ENCODE measurements around the gene ETFB.
A peak's percentile ranks its signal among the peaks of the same experiment; 100 is the strongest.
"Not testable (repeated sequence)": the region's sequence is repeated elsewhere in the genome, so short reads cannot be mapped to it uniquely, and the experiment has no call there.

Gene ETFB

DNA sequence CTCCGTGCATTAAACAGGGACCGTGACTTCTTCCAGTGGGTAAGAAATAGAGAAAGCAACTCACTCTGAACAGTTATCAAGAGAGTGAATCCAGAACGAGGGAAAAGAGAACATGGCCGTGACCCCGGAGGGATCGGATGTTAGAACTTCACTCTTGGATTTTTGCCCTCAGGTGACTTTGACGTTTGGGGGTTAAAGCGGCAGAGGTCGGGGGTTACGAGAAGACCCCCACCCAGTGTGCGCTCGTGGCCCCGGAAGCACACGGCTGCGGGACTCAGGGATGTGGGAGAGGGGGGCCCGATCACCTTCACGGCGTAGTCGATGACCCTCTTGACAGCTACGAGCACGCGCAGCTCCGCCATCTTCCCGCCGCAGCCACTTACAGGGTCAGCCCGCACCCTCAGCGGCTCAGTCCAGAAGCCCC lies at the start of gene ETFB:
ETFB (minus strand) TSS at position 424 of the 424 bp plus-strand sequence; CDS start at position 362, 62 bp downstream.
- no peak for DNase-seq

DNA sequence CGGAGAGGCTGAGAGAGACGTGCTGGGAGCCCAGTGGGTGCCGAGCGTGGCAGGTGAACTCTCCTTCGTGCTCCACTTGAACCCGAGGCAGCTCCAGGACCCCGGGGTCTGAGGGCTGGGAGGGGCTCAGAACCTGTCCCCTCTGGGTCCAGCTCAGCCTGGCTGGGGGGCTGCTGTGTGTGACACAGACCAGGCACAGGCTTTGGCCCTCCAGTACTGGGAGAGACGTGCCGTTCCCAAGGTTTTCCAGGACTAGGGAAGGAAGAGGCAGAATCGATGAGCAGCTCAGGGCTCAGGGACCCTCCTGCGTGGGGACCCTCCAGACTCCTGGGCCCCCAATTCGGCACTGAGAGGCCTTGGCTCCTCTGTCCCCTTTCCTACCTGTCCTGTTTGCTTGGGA lies 49.0 kb upstream of the ETFB start:
- DNase-seq: no peak

- DNase-seq: no peak
Observed at GRCh38 chr19:51410950-51411748, 45.0 kb upstream of the ETFB start.

DNA sequence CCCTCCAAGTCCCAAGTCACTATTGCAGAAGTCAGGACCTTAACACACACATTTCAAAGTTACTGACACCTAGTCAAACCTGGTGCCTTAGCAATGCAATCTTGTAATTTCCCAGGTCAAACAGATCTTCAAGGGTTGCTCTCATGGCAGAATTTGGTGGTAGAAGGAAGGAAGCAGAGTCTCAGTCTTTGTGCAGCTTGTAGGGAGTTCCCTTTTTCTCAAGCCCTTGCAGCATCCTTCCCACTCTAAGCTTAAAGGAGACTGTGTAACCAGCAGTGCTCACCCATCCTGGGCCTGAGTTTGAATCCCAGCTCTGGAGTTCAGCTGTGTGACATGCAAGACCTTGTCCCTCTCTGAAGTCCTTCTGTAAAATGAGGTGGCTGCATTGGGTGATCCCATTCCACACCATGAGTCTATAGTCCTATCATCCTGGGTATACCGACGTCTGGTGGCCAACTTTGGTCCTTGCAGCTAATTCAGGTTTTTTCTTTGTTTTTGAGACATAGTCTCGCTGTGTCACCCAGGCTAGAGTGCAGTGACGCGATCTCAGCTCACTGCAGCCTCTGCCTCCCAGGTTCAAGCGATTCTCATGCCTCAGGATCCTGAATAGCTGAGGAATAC lies 41.4 kb upstream of the ETFB start:
- DNase-seq: no peak

- no peak for DNase-seq
Observed at GRCh38 chr19:51402117-51402516, 35.9 kb upstream of the ETFB start.

DNA sequence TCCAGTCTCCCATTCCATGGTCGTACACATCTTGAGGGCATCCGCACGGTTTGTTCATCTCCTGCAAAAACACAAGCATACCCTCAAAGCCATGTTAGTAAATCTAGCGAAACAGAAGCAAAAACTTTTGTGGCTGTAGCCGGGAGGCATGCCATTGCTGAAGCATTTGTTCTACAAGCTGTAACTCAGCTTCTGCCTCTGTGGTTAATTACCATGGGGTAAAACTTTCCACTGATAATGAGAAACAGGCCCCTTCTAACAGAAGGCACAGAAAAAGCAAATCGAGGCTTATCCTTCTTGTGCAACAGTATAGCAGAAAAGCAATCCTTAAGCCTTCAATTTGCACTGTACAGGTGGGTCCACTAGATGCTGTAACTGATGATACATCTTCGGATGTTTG lies 33.7 kb upstream of the ETFB start:
- DNase-seq: not testable (repeated sequence)

DNA sequence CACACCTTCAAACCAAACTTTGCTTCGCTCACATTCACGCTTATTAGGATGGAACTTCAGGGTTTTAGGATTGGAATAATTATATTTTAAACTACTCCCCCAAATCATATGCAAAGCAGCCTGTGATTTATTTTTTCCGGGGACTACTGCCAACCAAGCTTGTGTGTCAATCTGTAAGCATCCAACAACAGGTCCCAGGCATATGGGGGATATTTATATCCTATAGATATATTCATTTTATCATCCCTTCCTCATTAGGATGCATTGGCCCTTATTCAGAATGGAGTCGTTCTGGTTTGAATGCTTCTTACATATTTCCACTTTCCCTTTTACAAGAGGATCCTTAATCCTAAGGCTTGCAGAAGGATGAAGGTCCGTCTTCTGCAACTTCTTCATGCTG lies 33.0 kb upstream of the ETFB start:
- DNase-seq: no peak

- DNase-seq: no peak
Observed at GRCh38 chr19:51398096-51398704, 32.0 kb upstream of the ETFB start.

DNA sequence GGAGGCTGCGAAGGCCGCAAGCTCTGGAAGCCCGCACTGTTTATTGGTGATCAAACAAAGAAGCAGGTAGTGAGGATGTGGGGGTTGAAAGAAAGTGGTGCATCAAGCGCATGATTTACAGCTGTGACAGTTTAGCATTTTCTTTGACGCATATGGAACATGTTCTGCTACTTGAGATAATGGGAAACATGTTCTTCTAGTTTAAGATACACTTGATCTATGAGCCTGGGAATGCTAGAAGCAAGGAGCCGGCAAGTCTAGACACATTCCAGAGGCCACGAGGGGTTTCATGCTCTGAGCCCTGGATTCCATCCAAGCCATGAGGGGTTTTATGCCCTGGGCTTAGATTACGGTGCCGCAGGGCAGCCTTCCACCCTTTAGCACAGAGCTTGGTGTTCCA lies 31.3 kb upstream of the ETFB start:
- not testable (repeated sequence) for DNase-seq

DNA sequence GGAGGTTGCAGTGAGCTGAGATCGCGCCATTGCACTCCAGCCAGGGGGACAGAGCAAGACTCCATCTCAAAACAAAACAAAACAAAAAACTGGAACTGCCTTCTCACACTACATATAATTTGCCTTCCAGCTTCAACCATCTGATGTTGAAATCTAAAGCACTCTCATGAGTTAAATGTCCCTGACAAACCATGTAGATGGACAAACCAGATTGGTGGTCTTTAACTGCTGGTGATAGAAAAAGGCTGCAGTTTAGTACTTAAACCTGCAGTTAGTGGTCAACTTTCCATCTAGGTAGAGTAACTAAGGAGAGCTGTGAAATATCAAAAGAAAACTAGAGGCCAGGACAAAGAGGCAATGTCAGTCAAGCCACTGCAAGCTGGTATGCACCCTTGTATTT lies 30.0 kb upstream of the ETFB start:
- no peak for DNase-seq

DNA sequence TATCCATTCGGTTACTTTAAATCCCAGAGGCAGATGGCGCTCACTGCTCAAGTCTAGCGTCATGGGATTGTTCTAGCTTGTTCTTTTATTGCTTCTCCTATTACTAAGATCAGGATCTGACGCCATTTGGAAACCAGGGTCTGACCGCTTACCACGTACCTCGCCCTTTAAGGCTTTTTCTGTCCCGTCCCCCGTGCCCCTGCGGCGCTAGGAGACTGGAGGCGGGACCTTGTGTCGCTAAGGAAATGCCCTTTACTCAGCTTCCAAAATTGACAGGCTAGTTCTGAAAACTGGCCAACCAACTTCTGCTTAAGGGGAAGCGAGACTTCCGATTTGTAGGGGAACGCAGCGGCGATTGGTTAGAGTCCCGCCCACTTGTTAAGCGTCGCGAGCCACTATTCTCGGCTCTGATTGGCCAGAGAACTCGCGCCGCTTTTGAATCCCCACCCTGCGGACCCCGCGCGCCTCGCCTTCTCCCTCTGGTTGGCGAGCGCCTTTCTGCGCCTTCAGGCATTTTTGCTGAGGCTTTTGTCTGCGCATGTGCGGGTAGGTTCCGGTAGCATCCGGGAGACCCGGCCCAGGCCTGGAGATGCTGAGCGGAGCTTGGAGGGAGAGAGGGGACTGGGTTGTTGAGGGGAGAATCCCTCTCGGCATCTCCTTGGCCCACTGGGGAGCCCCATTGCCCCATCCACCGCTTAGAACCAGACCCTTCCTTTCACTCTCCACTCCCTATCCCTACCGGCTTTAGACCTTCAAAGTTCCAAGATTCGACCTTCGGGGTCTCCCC lies 28.1 kb upstream of the ETFB start:
- peak; percentile 77 for DNase-seq

GRCh38 chr19:51392701-51393100 lies 26.5 kb upstream of the ETFB start:
- DNase-seq: no peak

GRCh38 chr19:51391073-51391611 lies 25.0 kb upstream of the ETFB start:
- no peak for DNase-seq

GRCh38 chr19:51389143-51389542 lies 23.0 kb upstream of the ETFB start:
- DNase-seq: no peak

- no peak for DNase-seq
Observed at GRCh38 chr19:51387924-51388389, 21.8 kb upstream of the ETFB start, which contains the start of gene LIM2. Gene LIM2 (minus strand): TSS chr19:51387974. CDS start chr19:51387443, 531 bp downstream.

DNA sequence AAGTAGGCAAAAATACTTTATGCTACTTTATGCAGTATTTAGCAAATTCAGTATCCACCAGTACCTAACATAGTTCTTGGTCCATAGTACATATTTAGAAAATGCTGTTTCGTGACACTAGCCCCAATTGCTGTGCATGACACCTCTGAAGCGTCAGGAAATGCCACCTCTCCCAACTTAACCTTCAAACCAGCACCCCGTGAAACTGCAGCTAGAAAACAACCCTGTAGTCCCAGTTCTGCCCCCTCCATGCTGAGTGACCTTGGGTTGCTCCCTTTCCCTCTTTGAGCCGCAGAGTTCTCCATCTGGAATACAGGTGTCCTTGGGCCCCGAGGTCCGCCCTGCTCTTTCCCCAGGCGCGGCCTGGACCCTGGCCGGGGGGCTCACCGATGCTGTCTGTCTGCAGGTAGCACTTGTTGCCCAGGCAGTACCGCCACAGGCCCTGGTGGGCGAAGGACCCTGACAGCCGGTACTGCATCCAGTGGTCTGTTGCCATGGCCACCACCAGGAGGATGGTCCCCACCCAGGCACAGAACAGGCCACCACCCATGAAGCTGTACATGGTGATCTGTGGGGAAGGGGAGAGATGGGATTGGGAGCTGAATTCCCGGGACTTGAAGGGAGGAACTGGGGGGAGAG lies 20.8 kb upstream of the ETFB start:
- DNase-seq: no peak

GRCh38 chr19:51382004-51382403 lies 15.8 kb upstream of the ETFB start:
- no peak for DNase-seq

DNA sequence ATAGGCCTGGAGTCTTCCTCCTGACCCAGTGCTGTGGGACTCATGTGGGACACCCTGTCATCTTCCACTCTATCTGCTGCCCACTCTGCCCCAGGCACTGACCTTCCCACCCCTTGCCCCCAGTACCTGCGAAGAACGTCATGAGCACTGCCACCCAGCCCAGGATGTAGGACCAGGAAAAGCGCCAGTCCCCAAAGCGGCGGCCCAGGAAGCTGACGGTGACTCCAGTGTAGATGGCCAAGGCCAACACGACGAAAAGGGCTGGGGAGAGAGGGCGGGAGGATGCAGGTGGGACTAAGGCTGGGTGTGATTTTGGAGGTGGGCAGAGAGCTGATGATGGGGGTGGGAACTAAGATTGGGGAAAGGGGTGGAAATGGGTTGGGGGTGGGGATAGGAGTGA lies 14.2 kb upstream of the ETFB start:
- DNase-seq: no peak

DNA sequence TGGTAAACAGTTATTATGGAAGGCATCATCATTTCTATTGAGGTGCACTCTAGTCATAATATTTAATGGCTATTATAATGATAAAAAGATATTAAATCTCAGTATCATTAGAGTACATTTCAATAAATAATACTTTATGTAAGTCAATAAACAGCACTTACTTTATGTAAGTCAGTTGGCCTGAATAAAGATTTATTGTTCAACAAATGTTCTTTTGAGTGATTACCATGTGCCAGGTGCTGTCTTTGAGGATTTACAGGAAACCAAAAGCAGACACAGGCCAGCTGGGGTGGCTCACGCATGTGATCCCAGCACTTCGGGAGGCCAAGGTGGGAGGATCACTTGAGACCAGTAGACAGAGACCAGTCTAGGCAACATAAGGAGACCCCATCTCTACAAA lies 11.2 kb upstream of the ETFB start:
- no peak for DNase-seq

DNA sequence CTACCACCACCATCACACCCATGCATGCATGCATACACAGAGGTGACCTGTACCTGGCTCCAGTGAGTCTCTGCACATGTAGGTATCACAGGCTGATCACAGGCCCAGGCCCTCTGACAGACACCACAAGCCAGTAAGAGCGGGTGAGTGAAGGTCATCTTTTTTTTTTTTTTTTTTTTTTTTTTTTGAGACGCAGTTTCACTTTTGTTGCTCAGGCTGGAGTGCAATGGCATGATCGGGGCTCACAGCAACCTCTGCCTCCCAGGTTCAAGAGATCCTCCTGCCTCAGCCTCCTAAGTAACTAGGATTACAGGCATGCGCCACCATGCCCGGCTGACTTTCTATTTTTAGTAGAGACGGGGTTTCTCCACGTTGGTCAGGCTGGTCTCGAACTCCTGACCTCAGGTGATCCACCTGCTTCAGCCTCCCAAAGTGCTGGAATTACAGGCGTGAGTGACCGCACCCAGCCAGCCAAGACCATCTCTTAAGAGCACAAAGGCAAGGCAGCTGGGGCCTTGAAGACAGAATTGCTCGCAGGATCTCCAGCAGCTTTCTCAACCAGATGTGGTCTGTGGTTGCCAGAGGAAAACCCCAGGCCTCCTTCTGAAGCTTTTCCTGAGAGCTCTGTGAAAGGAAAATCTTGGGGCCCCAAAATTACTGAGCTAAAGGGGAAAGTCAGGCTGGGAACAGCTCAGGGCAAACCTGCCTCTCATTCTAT lies 9.5 kb upstream of the ETFB start:
- no peak for DNase-seq
